ENCODE results near the gene EHD3.

GRCh38 chr2:31267437-31268120 lies 33.6 kb downstream of the EHD3 start:
- TF ChIP-seq CTCF (IDR thresholded peaks at IDR 0.05) (no peak), POLR2A (IDR thresholded peaks at IDR 0.05) (no peak)

Data from testis (tissue), 2 donors.